ENCODE measurements around the gene ADRB1.
A peak's percentile ranks its signal among the peaks of the same experiment; 100 is the strongest.

ADRB1 gene

GRCh38 chr10:114043532-114044246 is at the start of gene ADRB1:
ADRB1 (plus strand) TSS chr10:114043866; CDS start chr10:114044133, 267 bp downstream.
- peak; percentile 33 for DNase-seq (ENCODE audit: low read depth)
- no peak for TF ChIP-seq CTCF (conservative IDR thresholded peaks at IDR 0.05; ENCODE audit: low read depth, low read length)

DNA sequence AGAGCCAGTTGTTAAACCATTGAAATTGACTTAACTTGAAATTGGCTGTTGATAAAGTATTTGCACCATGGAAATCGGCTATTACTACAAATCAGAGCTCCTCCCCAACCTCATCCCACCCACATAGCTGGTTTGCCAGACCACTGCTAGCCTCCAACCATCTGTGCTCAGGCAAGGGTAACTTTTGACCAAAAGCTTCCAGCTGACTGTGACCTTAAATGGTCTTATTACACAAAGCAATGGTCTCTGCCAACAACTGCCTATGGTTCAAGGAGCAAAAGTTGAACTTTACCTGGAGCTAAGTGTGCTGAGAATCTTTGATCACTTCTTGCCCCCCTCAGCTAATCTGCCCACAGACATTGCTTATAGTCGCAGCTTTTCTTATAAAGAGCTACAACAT is 48.5 kb upstream of the ADRB1 start:
- no peak for TF ChIP-seq CTCF (conservative IDR thresholded peaks at IDR 0.05; ENCODE audit: low read depth, low read length)
- no peak for DNase-seq (ENCODE audit: low read depth)

More at GRCh38 chr10:114043532-114044246, at the start of gene ADRB1:
- H3K4me3 ChIP-seq (ENCODE audit: low read depth, low read length): peak within 1 kb of the TSS; percentile 37

DNA sequence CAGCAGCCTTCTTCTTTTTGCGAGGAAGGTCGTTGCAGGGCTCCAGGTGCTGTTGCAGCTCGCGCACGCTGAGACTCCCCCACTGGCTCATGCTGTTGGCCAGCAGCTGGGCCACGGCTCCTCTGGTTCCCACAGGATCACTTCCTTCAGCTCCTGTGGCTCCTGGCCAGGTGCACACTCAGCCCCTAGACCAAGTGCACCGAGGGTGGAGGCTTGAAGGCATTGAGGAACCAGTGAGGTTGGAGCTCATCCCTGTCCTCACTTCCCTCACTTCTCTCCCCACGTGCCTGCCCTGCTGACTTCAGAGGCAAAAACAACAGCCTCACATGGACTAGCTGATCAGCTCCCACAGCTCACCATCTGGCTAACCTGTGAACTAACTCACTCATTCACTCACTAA is 46.2 kb upstream of the ADRB1 start:
- TF ChIP-seq CTCF (conservative IDR thresholded peaks at IDR 0.05; ENCODE audit: low read depth, low read length): no peak
- DNase-seq (ENCODE audit: low read depth): peak; percentile 17
- no peak overlapping the region for H3K4me3 ChIP-seq (ENCODE audit: low read depth, low read length)

More for the DNA sequence above, 48.5 kb upstream of the ADRB1 start:
- H3K4me3 ChIP-seq (ENCODE audit: low read depth, low read length): no peak overlapping the region

GRCh38 chr10:113999531-113999930 is 44.1 kb upstream of the ADRB1 start:
- no peak overlapping the region for H3K4me3 ChIP-seq (ENCODE audit: low read depth, low read length)
- DNase-seq (ENCODE audit: low read depth): no peak
- no peak for TF ChIP-seq CTCF (conservative IDR thresholded peaks at IDR 0.05; ENCODE audit: low read depth, low read length)

GRCh38 chr10:114000457-114001010 is 43.1 kb upstream of the ADRB1 start:
- TF ChIP-seq CTCF (conservative IDR thresholded peaks at IDR 0.05; ENCODE audit: low read depth, low read length): no peak
- no peak for DNase-seq (ENCODE audit: low read depth)
- H3K4me3 ChIP-seq (ENCODE audit: low read depth, low read length): no peak overlapping the region

GRCh38 chr10:114002422-114002821 is 41.2 kb upstream of the ADRB1 start:
- TF ChIP-seq CTCF (conservative IDR thresholded peaks at IDR 0.05; ENCODE audit: low read depth, low read length): peak; percentile 10
- DNase-seq (ENCODE audit: low read depth): no peak

More at GRCh38 chr10:114002422-114002821, 41.2 kb upstream of the ADRB1 start:
- no peak overlapping the region for H3K4me3 ChIP-seq (ENCODE audit: low read depth, low read length)

All from choroid plexus epithelial cell (primary cell).